Gastrocnemius medialis (tissue), 4 donors: ENCODE measurements around the gene HOXC6. TPM values are rescaled to one million over a fixed set of nuclear protein-coding genes. Genes with fewer than 3 reads are reported as not detected.

Experiments
- ATAC-seq, 2 donors: fragments of 150-250 bp; one replicate each; pipeline ENCODE4 v1.9.1; 2016
- DNase-seq, 2 donors: peaks; one replicate each; pipeline ENCODE4 v3.0.0-alpha.2; 2019
- H3K27ac ChIP-seq, 4 donors: fragments of 200-600 bp; sonication (generic); 1 replicate in 1 of 4; 2 replicates in 3 of 4; pipeline ENCODE4 v1.5.1; 2016 to 2018; ENCODE audit warnings: mild to moderate bottlenecking in 2 of 4, moderate library complexity in 1 of 4
- H3K27me3 ChIP-seq, 3 donors: fragments of 200-600 bp; sonication (generic) in 2 of 3; 1 replicate in 1 of 3; 2 replicates in 2 of 3; pipeline versions ENCODE4 v1.5.1 to v1.6.0; 2016 to 2019; ENCODE audit warnings: mild to moderate bottlenecking in 1 of 3, moderate library complexity in 1 of 3
- H3K36me3 ChIP-seq, 2 donors: fragments of 200-600 bp; sonication (generic) in 1 of 2; one replicate each; pipeline ENCODE4 v1.5.1; 2017 to 2018
- H3K4me1 ChIP-seq, 2 donors: fragments of 200-600 bp; sonication (generic) in 1 of 2; one replicate each; pipeline ENCODE4 v1.5.1; 2016 to 2017; ENCODE audit warnings: mild to moderate bottlenecking in 2 of 2
- H3K4me3 ChIP-seq, 4 donors: fragments of 200-600 bp; sonication (generic) in 3 of 4; 1 replicate in 1 of 4; 2 replicates in 3 of 4; pipeline ENCODE4 v1.5.1; 2016 to 2019; ENCODE audit warnings: mild to moderate bottlenecking in 2 of 4
- H3K9me3 ChIP-seq, 3 donors: fragments of 200-600 bp; sonication (generic) in 2 of 3; 1 replicate in 1 of 3; 2 replicates in 2 of 3; pipeline ENCODE4 v1.5.1; 2016 to 2019
- CTCF ChIP-seq, 5 experiments: fragments of 450-650 bp in 3 of 5; fragments of 200-600 bp in 2 of 5; sonication (generic) in 2 of 5; IDR thresholded peaks in 4 of 5; conservative IDR thresholded peaks in 1 of 5; 1 replicate in 4 of 5; 2 replicates in 1 of 5; pipeline ENCODE4 v1.5.1; 2016 to 2019; ENCODE audit warnings: antibody characterized with exemption in 5 of 5, mild to moderate bottlenecking in 3 of 5, moderate library complexity in 3 of 5
- POLR2A ChIP-seq, 2 donors: fragments of 450-650 bp; IDR thresholded peaks; one replicate each; pipeline ENCODE4 v1.6.1; 2017; ENCODE audit warnings: antibody characterized with exemption in 2 of 2, mild to moderate bottlenecking in 2 of 2, moderate library complexity in 2 of 2
- in situ Hi-C, 4 donors: fragments of 200-750 bp; cut with MboI; loops; one replicate each; pipeline versions ENCODE4 v1.15.0 to v1.8.0; 2017; ENCODE audit warnings: low sequenced_read_pairs in 4 of 4
- intact Hi-C: fragments of 100-400 bp; cut with DNase I; formaldehyde crosslinking; loops from one replicate; pipeline ENCODE4 v1.15.1; 2023; ENCODE audit warnings: low total_unique reads
- total RNA-seq, 4 donors: library from RNA; depleted of rRNA; stranded (reverse); fragments of >200 nt; gene quantifications; one replicate each; pipeline versions ENCODE4 v1.1.0 to v1.2.3, GENCODE V29; 2016

HOXC6 gene
- total RNA-seq, 4 donors from 2014 or later, result 1.0 to 4.7 (median 3.8) TPM

GRCh38 chr12:54016051-54016450 lies 12.2 kb upstream of the HOXC6 start:
- intact Hi-C loops (loop anchor here (5.0 kb wide), 1 partner anchor 266 kb away; the partner anchor contains the start of genes CBX5 and HNRNPA1), in situ Hi-C loops (loop anchor here in 2 of 4 donors (10.0 to 25.0 kb wide), 2 partner anchors 189 to 346 kb away; partner anchors contain the start of gene GPR84 (in 2 of the 2))
- Histone ChIP-seq H3K36me3 (no peaks in the 10 kb centered on the region), H3K4me3 (peak overlapping the region in 3 of 4 donors; percentile 62 to 68 (median 67)), H3K4me1 (peaks cover 50 to 58% of the 10 kb centered on the region in 2 donors), H3K27me3 (no peaks in the 10 kb centered on the region), H3K27ac (peak overlapping the region; percentile 94 to 100 (median 98)), H3K9me3 (no peaks in the 10 kb centered on the region)
- no peak for TF ChIP-seq POLR2A (IDR thresholded peaks at IDR 0.05)
- DNase-seq (no peak), ATAC-seq (no peak)

GRCh38 chr12:54016478-54016964 lies 11.7 kb upstream of the HOXC6 start:
- no peaks in the 10 kb centered on the region for H3K36me3 ChIP-seq
- H3K4me1 ChIP-seq, result peaks cover 52 to 61% of the 10 kb centered on the region in 2 donors
- no peaks in the 10 kb centered on the region for H3K27me3 ChIP-seq
- H3K4me3 ChIP-seq, result peak overlapping the region; percentile 62 to 70 (median 68)
- H3K9me3 ChIP-seq, result no peaks in the 10 kb centered on the region
- TF ChIP-seq CTCF (IDR thresholded peaks at IDR 0.05 in 4 of 5, conservative IDR thresholded peaks at IDR 0.05 in 1 of 5) (no peak), POLR2A (IDR thresholded peaks at IDR 0.05) (peak in 1 of 2 donors; percentile 15)
- ATAC-seq (no peak), DNase-seq (no peak)
- in situ Hi-C loops (loop anchor here in 2 of 4 donors (10.0 to 25.0 kb wide), 2 partner anchors 188 to 346 kb away; partner anchors contain the start of gene GPR84 (in 2 of the 2)), intact Hi-C loops (loop anchor here (5.0 kb wide), 1 partner anchor 266 kb away; the partner anchor contains the start of genes CBX5 and HNRNPA1)
- H3K27ac ChIP-seq, result peak overlapping the region; percentile 94 to 100 (median 98)

- in situ Hi-C loops (loop anchor here in 2 of 4 donors (10.0 to 25.0 kb wide), 2 partner anchors 188 to 345 kb away; partner anchors contain the start of gene GPR84 (in 2 of the 2)), intact Hi-C loops (loop anchor here (5.0 kb wide), 1 partner anchor 265 kb away; the partner anchor contains the start of genes CBX5 and HNRNPA1)
- no peak for TF ChIP-seq CTCF (IDR thresholded peaks at IDR 0.05 in 4 of 5, conservative IDR thresholded peaks at IDR 0.05 in 1 of 5)
- no peak for TF ChIP-seq POLR2A (IDR thresholded peaks at IDR 0.05)
- H3K27ac ChIP-seq, result peak overlapping the region; percentile 94 to 100 (median 98)
- DNase-seq, result peak; percentile 73 to 88
- H3K27me3 ChIP-seq, result no peaks in the 10 kb centered on the region
- peak overlapping the region; percentile 62 to 70 (median 68) for H3K4me3 ChIP-seq
- H3K9me3 ChIP-seq, result no peaks in the 10 kb centered on the region
- H3K4me1 ChIP-seq, result peaks cover 56 to 63% of the 10 kb centered on the region in 2 donors
- ATAC-seq, result peak; percentile 49 to 51
- no peaks in the 10 kb centered on the region for H3K36me3 ChIP-seq
Observed at GRCh38 chr12:54017027-54017788, 11.0 kb upstream of the HOXC6 start.

- DNase-seq (peak; percentile 80 to 86), ATAC-seq (peak; percentile 49 to 56)
- Histone ChIP-seq H3K27ac (peak overlapping the region; percentile 94 to 100 (median 98)), H3K4me3 (peak overlapping the region; percentile 62 to 70 (median 68)), H3K36me3 (no peaks in the 10 kb centered on the region), H3K4me1 (peaks cover 59 to 71% of the 10 kb centered on the region in 2 donors), H3K27me3 (no peaks in the 10 kb centered on the region), H3K9me3 (no peaks in the 10 kb centered on the region)
- intact Hi-C loops, result loop anchor here (2.0 to 5.0 kb wide), 2 partner anchors 31 to 264 kb away; partner anchors contain the start of genes CBX5 and HNRNPA1
- in situ Hi-C loops, result loop anchor here in 2 of 4 donors (10.0 to 25.0 kb wide), 2 partner anchors 187 to 344 kb away; partner anchors contain the start of gene GPR84 (in 2 of the 2)
- TF ChIP-seq POLR2A (IDR thresholded peaks at IDR 0.05), result peak; percentile 84 to 89
- TF ChIP-seq CTCF (IDR thresholded peaks at IDR 0.05 in 4 of 5, conservative IDR thresholded peaks at IDR 0.05 in 1 of 5), result peak in 1 of 5 experiments; percentile 26
Observed at GRCh38 chr12:54017878-54018467, 10.3 kb upstream of the HOXC6 start.
